H54 (cell line): ENCODE results near the gene UNC5CL.

Experiments
- DNase-seq: peaks from one replicate; pipeline ENCODE4 v3.0.0; 2011; ENCODE audit warnings: low spot score, mixed read lengths; ENCODE audit not compliant: insufficient read length
- FAIRE-seq: peaks from 3 replicates; lab custom pipeline; 2011; peaks lifted over from hg19 to GRCh38; lab: Jason Lieb, UNC
- POLR2A ChIP-seq: IDR thresholded peaks from 2 replicates; pipeline ENCODE4 v1.6.1; 2011; ENCODE audit warnings: low read depth, mild to moderate bottlenecking, low read length

The UNC5CL gene

DNA sequence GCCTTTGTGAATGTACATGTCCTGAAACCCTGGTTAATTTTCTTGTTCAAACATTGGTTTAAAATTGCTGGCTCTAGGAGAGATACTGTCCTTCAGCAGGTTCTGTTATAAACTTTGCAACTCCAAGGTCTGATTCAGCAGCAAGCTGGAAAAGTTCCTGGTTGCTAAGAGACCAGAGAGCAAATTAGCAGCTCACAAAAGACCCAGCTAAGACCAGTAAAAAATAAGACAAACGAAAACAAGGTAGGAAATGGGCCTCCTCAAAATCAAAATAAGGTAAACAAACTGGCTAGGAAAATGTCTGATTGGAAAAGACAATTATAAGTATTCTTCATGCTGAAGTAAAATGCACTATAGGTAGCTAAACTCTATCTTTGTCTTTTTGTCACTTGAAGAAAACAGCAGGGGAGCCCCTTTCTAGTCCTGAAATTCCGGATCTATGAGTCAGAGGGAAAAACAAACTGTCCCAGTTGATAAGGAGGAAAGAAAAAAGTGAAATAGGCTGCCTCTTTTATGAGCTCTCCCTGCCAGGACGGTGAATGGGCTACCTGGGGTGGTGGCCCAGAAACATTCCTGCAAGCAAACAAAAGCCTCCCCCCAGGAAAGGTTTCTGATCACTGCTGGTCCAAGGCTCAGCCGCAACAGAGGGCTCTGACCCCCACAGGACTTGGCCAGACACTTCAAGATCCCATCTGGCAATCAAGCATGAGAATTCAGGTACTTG lies 41.6 kb downstream of the UNC5CL start:
- DNase-seq: peak; percentile 47
- TF ChIP-seq POLR2A: no peak

DNA sequence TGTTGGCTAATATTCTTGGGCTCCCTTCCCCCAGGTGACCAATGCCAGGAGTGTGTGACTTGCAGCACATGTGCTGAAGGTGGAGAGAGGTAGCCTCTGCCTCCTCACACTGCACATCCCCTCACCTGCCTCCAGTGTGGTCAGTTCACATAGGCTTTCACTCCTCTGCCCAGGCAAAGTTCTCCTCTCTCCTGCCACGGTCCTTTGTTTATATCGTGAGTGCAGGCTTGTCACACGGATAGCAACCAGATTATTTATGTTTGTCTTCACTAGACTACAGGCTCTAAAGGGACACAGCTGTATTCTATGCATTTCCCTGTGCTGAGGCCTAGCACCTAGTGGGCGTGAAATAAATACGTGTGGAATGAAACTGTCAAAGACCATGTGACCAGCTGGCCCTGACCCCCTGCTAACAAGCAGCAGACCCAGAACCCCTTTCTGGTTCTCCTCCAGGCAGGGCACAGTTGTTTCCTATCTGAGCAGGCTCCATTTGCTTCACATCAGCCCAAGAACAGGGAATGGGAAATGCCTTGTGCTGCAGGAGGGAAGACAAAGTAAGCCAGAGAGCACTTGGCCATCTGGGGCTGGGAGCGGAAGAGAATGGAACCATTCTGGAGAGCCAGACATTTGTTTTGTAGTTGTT lies 42.3 kb downstream of the UNC5CL start:
- DNase-seq (no peak), FAIRE-seq (no peak)
- TF ChIP-seq POLR2A: no peak

More for the DNA sequence above, 41.6 kb downstream of the UNC5CL start:
- FAIRE-seq: no peak

DNA sequence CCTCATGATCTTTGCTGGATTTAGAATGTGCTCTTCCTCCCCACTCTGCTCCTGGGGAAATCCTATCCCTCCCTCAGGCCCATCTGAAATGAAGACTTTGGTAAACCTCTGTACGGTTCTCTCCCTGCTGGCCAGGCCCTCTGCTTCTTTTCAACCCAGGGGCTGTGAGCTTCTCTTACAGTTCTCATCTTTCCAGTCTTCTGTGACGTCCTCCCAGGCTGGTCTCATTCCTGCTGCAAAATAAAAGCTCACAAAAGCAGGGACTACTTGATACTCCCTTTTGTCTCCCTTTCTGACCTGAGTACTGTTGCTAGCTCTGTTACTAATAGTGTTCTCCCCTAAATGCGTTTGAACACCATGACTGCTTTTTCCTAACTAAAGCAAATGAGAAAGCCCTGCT lies 46.3 kb downstream of the UNC5CL start:
- FAIRE-seq: no peak
- no peak for TF ChIP-seq POLR2A
- no peak for DNase-seq

DNA sequence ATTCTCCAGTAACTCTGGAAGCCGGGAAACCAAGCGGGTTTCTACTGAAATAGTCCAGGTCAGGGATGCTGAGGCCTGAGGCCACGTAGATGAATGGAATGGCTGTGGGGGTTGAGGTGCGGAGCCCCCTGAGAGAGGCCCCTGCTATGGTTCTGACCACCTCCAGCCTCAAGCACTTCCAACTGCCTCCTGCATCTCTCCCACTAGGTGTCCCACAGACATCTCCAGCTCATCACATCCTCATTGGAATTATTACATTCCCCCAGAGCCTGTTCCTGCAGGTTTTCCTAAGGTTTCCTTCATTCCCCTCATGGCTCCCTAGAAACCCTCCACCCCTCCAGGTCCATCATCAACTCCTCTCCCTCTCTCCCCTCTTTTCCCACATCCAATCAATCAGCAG lies 48.7 kb downstream of the UNC5CL start:
- FAIRE-seq (no peak), DNase-seq (no peak)
- TF ChIP-seq POLR2A: no peak

DNA sequence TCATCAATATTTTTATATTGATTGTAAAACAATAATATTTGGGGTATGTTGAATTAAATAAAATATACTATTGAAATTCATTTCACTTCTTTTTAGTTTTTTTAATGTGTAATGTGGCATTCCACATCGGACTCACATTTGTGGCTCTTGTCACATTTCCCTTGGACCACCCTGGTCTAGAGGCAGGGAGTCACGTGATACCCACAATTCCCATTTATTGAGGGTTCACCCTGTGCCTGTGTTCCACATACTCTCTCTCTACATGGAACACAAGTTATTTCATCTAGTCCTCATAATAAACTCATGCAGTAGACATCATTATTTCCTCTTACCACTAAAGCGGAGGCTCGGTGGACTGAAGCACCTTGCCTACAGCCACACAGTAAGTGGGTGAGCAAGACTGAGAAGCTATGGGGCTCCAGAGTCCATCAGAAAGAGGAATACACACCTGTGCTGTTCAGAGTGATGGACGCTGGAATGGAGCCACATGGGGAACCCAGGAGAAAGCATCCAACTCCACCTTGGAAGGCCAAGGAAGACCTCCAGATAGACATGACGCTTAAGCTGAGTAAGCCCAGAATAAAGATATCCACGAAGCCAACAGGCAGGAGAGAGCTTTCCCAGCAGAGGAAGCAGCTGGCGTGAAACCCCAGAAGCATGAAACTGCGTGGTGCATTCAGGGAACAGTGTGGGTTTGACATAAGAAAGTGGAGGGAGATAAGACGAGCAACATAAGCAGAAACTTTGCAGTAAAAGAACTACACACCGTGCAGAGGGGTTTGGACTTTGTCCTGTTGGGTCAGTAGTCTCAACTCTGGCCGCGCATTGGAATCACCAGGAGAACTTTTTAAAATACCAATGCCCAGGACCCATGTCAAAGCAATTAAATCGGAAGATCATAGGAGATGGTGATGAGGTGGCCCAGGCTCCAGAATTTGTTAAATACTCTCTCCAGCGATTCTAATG lies 49.5 kb downstream of the UNC5CL start:
- no peak for TF ChIP-seq POLR2A
- DNase-seq: no peak
- no peak for FAIRE-seq

DNA sequence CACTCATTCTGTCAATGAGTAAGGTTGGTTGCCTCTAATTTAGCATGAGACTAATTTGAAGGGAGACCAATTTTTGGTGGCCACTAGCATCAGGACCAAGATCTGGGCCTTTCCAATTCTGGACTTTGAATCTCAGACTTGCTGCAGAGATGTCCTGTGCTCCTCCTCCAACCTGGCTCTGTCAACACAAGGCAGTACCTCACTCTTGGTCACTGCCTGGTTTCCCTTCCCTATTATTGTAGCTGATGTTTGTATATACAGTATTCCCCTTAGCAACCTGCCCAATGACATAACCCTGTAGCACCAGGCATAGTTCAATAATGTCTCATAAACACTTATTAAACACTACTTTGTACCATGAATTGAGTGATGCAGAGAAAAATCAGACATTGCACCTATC lies 50.4 kb downstream of the UNC5CL start:
- no peak for TF ChIP-seq POLR2A
- no peak for FAIRE-seq
- no peak for DNase-seq

DNA sequence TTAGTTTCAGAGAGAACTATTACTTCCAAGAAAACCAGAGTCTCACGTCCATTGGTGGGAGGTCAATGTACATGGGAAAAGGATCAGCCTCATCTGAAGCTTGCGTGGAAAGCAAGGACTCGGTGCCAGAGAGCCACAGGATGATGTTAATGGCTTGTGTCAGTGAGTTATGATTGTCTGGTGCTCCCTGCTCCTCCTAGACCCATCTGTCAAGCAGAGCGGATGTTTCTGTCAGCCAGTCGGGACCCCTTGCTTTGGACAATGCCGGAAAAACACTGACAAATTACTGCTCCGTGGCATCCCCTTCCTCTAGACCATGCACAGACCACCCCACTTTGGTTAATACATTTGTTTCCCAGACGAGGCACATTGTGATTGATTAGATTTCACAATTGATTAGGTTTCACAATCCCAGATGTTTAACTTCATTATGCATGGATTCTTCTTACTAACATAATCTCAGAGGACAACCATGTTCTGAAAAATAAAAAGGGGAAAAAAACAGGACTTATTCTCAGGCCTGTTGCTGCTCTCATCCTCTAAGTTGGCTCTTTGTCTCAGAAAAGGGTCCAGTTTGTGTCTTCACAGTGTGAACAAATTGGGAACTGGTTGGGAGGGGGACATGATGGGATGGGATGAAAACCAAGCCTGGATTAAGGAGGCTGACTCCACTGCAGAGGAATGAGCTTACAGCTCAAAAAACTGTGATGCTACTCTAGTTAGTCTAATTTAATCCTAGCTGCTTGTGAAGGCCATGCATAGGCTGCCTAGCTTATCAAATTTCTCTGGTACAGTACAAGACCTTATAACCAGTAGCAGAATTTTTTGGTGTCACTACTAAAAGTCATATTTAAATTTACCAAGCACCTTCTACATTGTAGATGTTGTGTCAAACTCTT lies 51.9 kb downstream of the UNC5CL start:
- FAIRE-seq (no peak), DNase-seq (no peak)
- no peak for TF ChIP-seq POLR2A

DNA sequence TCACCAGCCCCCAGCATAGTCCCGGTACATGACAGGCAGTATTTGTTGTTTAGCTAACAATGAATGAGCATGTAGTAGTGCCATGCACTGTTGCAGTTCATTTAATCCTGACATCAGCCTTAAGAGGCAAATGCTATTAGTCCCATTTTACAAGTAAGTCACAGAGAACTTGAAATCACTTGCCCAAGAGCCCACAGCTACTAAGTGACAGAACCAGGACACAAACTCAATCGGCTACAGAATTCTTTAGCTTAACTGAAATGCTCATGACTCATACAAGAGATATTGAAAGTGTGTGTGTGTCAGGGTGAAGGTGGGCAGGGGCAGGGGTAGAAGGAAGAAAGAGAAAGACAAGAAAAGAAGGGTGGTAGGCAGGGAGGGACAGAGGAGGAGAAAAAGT lies 52.7 kb downstream of the UNC5CL start:
- no peak for TF ChIP-seq POLR2A
- FAIRE-seq (no peak), DNase-seq (no peak)

DNA sequence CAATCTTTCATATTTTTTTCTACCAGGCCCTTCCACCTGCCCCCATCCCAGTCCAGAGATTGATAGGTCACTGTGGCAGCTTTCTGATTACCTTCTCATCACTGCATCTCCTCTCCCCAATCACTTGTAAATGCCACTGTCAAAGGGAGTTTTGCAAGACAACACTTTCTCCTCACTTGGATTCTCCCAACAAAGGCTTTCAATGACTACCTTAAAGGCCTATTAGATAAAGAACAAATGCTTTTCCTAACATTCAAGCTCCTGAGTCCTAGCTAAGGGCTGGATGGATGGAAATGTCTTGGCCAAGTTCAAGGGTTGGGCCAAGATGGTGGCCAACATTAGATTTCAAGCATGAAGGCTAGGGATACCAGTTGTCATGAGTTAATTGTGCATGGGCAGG lies 55.3 kb downstream of the UNC5CL start:
- TF ChIP-seq POLR2A: no peak
- FAIRE-seq: no peak

DNA sequence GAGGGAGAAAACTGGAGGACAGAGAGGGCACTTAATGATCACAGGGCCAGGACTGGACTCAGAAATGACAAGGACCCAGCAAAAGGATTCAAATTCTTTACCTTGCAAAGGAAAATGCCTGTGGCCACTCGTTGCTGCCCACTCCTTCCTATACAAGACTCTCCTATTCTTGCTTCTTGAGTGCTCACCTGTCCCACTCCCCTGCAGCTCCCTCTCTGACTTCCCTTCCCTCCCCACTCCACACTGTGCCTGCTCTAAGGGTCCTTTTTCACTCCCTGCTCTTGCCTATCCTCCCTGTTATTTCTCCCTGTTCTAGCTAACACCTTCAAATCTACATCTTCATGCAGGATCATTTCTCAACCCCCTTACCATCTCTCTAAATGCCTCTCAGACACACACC lies 56.1 kb downstream of the UNC5CL start:
- FAIRE-seq (no peak), DNase-seq (no peak)
- no peak for TF ChIP-seq POLR2A

More for the DNA sequence above, 55.3 kb downstream of the UNC5CL start:
- no peak for DNase-seq

DNA sequence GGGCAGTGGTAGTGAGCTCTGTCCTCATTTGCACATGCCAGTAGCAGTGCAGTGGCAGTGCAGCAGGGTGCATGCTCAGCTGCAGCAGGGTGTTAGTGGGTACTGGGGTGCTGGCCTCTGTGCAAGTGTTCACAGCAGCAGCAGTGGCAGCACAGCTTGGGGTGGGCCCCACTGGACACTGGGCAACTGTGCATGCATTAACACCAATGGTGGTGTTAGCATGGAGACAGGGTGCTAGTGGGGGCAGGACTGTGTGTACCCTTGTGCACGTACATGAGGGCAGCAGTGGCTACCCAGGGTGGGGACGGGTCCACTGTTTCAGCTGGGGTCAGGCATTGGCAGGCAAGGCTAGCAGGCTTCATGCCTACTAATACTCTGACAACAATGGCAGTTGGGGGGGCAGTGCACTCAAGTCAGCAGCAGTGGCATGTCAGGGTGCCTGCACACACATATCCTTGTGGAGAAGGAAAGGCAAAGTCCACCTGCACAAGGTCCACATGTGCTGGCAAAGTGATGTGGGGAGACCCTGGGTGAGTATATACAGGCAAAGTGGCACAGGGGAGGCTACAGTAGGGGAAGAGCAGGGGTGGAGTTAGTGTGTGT lies 60.2 kb downstream of the UNC5CL start:
- DNase-seq: no peak
- no peak for FAIRE-seq
- TF ChIP-seq POLR2A: no peak

DNA sequence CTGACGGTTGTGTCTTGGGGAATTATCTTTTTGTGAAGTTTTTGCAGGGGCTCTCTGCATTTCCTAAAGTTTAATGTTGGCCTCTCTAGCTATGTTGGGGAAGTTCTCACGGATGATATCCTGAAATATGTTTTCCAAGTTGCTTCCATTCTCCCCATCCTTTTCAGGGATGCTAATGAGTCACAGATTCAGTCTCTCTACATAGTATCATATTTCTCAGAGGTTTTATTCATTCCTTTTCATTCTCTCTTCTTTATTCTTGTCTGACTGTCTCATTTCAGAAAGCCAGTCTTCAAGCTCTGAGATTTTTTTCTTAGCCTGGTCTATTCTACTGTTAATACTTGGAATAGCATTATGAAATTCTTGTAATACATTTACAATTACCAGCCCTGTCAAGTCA lies 61.3 kb downstream of the UNC5CL start:
- TF ChIP-seq POLR2A: no peak
- DNase-seq: no peak
- no peak for FAIRE-seq

DNA sequence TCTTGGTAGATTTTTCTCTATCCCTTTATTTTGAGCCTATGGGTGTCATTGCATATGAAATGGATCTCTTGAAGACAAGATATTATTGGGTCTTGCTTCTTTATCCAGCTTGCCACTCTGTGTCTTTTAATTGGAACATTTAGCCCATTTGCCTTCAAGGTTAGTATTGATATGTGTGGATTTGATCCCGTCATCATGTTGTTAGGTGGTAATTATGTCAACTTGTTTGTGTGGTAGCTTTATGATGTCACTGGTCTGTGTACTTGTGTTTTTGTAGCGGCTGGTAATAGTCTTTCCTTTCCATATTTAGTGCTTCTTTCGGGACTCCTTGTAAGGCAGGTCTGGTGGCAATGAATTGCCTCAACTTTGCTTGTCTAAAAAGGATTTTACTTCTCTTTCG lies 61.9 kb downstream of the UNC5CL start:
- FAIRE-seq: no peak

More for the DNA sequence above, 61.9 kb downstream of the UNC5CL start:
- no peak for DNase-seq
- no peak for TF ChIP-seq POLR2A
